LNCaP clone FGC (cell line): ENCODE data around the gene PPP2R5B.
A peak's percentile ranks its signal among the peaks of the same experiment; 100 is the strongest.

Experiments
- DNase-seq: peaks from one replicate; pipeline ENCODE4 v3.0.0-alpha.2; 2011; ENCODE audit warnings: low read depth
- H3K4me3 ChIP-seq: 2 replicates; pipeline ENCODE4 v1.5.1; 2011; ENCODE audit warnings: mild to moderate bottlenecking, low read depth, low read length, control low read depth
- TF ChIP-seq, protein P1 (sequence below): IDR thresholded peaks from 2 replicates; pipeline ENCODE4 v1.5.1; 2012; ENCODE audit warnings: mild to moderate bottlenecking; ENCODE audit not compliant: control insufficient read depth, insufficient read depth; ENCODE audit errors: extremely low read depth

Gene PPP2R5B

DNA sequence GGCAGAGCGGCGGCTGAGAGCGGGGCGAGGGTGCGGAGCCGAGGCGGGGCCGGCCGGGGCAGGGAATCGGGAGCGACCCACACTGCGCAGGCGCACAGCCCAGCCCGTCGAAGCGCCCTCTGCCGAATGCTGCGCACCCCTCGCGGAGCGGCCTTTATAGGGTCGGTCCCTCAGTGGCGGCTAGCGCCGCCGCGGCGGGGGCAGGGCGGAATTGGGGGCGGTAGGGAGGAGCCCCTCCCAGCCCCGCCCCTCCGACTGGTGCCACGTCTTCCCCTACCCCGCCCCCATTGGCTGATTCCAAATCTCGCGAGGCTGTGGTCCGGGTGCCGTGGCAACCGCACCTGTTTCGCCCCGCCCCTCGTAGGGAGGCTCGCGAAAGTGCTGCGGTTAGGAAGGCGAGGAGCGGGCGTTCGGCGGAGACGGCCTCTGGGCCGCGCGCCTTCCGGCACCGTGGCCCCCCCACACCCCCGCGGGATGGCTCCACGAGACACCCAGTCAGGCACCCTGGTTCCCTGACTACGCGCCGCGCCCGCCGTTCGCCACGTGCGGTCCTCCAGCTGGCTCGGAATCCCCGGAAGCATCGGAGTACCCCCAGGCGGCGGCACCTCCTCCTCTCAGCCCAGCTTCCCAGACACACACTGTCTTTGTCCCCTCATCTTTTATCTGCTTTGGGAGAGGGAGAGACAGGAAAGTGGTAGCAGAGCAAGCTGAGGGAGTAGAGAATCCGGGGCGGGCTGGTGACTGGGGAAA is 45.8 kb upstream of the PPP2R5B start, which contains the start of gene EHD1:
Gene EHD1 (minus strand): TSS at position 128 of the 750 bp plus-strand sequence. CDS start 157 bp downstream, outside the sequence.
- TF ChIP-seq, protein P1, sequence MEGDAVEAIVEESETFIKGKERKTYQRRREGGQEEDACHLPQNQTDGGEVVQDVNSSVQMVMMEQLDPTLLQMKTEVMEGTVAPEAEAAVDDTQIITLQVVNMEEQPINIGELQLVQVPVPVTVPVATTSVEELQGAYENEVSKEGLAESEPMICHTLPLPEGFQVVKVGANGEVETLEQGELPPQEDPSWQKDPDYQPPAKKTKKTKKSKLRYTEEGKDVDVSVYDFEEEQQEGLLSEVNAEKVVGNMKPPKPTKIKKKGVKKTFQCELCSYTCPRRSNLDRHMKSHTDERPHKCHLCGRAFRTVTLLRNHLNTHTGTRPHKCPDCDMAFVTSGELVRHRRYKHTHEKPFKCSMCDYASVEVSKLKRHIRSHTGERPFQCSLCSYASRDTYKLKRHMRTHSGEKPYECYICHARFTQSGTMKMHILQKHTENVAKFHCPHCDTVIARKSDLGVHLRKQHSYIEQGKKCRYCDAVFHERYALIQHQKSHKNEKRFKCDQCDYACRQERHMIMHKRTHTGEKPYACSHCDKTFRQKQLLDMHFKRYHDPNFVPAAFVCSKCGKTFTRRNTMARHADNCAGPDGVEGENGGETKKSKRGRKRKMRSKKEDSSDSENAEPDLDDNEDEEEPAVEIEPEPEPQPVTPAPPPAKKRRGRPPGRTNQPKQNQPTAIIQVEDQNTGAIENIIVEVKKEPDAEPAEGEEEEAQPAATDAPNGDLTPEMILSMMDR: peak; percentile 93
- peak; percentile 87 for DNase-seq
- H3K4me3 ChIP-seq: peak within 1 kb of the TSS; percentile 62

DNA sequence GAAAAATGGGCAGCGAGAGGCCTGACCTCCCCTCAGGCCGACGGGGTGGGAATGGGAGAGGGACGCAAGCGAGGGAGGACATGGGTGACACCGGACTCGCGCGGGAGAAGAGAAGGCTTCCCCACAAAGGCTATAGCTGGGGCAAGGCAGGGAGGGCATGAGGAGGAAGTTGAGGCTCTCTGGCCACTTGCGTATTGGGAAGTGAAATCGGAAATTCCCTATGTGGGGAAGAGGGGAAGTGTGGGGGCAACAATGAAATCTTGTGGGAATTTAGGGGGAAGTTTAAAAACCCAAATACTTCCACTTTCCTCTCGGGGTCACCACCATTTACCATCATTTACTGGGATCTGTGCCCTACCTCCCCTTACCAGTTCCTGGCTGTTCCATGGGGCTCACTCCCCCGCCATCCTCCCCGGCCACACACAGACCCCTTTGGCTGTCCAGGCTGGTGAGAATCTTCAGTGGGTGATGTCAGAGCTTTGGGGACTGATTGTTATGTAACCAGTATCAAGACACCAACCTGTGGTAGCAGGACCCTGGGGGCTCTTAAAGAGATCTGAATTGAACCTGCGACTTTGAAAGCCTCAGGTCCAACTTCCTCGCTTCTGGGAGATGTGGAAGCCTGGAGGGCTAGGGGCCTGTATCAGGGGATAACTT is 45.1 kb upstream of the PPP2R5B start:
- TF ChIP-seq, protein P1: no peak
- DNase-seq: no peak
- peak overlapping the region; percentile 62 for H3K4me3 ChIP-seq

DNA sequence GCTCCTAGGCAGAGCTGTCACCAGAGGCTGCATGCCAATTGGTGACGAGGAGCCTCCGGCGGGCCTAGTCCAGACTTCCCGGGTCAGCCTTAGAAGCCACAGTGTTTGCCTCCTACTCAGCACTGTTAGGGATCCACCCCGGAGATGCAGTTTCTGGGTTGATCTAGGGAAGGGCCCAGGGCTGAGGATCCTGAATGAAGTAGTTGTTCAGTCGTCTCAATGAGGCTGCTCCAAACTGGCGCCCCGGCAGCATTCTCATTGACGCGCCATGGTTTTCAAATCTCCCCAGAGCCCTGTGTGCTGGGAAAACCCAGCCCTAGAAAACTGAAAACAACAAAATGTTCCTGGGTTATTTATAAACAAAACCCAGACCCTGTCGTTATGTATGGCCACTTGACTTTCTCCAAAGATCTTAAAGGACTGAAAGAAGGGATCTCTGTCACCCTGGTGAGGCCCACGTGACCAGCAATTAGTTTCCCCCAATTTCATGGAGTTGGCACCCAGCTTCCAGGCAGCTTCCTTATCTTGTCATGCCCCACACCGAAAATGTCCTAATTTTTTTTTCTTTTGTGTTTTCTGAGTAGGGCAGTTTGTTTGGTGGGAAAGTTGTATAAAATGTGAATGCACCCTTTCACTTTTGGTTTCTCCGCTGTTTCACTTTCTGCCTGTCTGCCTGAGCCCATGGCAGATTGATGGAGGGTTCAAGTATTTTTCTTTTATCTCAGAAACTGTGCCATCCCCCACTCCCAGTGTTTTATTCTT is 44.1 kb upstream of the PPP2R5B start:
- H3K4me3 ChIP-seq: no peak overlapping the region
- TF ChIP-seq, protein P1: no peak
- DNase-seq: no peak

DNA sequence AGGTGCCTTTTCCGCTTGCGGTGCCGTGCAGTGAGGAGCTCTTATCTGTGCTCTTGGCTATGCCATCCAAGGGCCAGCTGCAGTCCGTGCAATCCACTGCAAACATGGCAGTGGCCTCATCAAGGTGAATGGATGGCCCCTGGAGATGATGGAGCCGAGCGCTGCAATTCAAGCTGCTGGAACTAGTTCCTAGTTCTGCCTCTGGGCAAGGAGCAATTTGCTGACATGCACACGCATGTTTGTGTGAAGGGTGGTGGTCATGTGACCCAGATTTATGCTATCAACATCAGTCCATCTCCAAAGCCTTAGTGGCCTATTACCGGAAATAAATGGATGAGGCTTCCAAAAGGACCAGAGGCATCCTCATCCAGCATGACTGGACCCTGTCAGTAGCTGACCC is 43.0 kb upstream of the PPP2R5B start:
- no peak for DNase-seq
- no peak overlapping the region for H3K4me3 ChIP-seq
- TF ChIP-seq, protein P1: no peak

DNA sequence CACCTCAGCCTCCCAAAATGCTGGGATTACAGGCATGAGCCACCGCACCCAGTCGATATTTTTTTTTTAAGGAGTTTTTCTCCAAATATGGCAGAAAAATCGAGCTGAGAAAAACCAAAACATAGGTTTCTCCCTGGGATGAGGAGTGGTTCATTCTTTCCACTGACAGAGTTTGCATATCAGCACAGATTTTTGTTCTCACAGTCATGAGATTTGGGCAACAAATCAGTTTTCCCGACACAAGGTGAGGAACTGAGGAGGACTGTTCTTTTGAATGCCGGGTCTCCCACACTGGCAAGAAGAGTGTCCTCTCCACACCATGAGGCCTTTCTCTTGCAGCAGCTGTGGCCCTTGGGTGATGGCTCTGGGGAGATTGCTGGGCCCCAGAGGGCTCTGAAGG is 42.2 kb upstream of the PPP2R5B start:
- no peak overlapping the region for H3K4me3 ChIP-seq
- TF ChIP-seq, protein P1: no peak
- no peak for DNase-seq

DNA sequence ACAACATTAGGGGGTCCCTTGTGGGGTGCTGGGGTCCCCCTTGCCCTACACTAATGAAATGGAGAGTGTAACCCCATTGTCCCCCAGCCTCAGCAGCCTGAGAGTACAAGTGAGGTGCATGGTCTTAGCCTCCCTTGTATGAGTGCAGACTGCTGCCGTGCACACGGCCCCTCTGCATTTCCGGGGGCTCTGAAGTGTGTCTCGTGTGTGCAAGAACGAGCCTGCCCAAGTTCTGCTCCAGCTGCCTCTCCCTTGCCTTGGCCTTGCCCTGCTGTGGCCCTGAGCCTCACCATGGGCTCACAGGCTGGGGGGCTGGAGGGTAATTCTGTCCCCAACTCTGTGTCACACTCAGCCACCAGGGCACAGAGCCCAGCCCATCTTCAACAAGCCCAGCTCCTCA is 40.9 kb upstream of the PPP2R5B start:
- no peak for DNase-seq
- TF ChIP-seq, protein P1: no peak
- H3K4me3 ChIP-seq: no peak overlapping the region
